Middle frontal gyrus (tissue), 1 donor: ENCODE results near the gene RELB.

Experiments
- DNase-seq: peaks from one replicate; pipeline ENCODE4 v3.0.0-alpha.2; 2015; ENCODE audit warnings: low spot score; ENCODE audit errors: extremely low spot score

Gene RELB

DNA sequence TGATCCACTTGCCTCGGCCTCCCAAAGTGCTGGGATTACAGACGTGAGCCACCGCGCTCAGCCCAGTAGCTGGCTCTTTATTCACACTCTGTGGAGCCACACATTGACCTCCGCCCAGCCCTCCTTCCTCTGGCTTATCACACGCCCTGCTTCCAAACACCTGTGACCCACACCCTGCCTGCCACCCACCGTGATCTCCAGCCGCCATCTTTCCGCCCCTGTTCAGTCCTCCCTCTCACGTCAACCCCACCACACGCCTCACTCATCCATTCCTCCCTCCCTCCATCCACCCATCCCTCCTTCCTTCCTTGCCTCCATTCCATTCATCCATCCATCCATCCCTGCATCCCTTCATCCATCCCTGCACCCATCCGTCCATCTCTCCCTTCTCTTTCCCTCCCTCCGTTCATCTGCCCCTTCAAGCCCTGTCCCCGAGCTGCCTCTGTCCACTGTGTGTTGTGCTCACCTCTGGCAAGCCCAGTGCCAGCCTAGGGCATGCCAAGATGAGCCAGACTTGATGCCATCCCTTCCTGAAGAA, 57.4 kb downstream of the RELB start:
- no peak for DNase-seq

DNA sequence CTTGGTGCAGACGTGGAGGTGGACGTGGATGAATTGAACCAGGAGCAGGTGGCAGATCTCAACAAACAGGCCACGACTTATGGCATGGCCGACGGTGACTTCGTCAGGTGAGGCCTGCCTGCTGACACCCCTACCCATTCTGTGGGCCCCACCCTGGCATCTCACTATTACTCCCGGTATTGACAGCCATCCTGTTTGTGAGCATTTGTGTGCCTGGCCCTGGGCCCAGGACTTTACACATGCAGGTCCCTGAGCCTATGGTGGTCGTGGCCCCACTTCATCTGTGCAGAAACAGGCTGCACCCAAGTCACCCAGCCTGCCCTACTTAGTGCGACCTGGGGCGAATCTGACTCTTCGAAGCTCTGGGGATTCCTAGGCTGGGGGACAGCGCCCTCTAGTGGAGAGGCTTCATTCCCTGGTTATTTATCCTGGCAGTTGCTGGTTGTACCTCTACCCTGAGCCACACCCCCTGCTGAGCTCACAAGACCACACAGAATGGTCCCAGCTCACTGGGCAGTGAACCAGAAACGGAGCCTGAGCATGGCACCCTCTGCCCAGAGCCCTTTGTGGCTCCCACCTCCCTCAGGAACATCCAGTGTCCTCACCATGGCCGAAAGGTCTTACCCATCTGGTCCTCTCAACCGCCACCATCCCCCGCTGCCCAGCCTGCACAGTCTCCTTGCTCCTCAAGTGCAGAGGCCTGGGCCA, 58.1 kb downstream of the RELB start:
- DNase-seq, result no peak

DNA sequence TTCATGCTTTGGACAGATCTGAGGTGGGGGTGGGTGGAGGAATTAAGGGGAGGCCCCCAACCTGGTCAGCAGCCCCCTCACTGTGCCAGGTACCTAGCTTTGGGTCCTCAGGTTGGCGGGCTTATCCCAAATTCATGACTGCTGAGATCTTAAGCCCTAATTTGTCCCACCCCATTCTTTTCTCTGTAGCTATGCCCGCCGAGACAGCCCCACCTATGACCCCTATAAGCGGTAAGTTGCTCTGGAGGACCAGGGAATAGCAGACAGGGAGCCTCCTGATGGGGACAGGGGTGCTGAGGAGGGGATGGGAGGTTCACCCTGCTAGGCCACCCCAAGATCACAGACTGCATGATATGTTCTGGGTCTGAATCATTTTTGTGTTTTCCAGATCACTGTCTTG, 60.7 kb downstream of the RELB start:
- no peak for DNase-seq

DNA sequence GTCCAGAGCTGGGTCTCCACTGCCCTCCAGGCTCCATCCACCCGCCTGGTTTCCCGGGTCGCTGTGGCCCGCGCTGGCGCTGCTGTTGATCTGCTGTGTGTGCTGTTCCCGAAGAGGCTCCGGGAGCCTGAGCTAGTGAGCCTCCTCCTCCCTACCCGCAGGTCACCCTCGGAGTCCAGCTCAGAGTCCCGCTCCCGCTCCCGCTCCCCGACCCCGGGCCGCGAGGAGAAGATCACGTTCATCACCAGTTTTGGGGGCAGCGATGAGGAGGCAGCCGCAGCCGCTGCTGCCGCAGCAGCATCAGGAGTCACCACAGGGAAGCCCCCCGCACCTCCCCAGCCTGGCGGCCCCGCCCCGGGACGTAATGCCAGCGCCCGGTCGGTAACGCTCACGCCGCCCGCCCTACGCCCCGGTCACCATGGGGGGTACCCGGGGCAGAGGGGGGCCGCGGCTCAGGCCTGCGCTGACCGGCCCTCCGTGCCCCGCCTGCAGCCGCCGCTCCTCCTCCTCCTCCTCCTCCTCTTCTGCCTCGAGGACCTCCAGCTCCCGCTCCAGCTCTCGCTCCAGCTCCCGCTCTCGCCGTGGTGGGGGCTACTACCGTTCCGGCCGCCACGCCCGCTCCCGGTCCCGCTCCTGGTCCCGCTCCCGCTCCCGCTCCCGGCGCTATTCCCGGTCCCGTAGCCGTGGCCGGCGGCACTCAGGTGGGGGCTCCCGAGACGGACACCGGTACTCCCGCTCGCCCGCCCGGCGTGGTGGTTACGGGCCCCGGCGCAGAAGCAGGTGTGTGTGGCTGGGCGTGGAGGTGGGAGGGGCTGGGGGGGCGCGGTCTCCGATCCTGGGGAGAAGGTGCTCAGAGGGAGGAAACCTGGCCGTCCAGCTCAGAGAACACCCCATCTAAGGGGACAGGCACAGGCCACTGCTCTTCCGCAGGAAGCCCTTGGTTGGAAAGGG, 62.9 kb downstream of the RELB start:
- no peak for DNase-seq

DNA sequence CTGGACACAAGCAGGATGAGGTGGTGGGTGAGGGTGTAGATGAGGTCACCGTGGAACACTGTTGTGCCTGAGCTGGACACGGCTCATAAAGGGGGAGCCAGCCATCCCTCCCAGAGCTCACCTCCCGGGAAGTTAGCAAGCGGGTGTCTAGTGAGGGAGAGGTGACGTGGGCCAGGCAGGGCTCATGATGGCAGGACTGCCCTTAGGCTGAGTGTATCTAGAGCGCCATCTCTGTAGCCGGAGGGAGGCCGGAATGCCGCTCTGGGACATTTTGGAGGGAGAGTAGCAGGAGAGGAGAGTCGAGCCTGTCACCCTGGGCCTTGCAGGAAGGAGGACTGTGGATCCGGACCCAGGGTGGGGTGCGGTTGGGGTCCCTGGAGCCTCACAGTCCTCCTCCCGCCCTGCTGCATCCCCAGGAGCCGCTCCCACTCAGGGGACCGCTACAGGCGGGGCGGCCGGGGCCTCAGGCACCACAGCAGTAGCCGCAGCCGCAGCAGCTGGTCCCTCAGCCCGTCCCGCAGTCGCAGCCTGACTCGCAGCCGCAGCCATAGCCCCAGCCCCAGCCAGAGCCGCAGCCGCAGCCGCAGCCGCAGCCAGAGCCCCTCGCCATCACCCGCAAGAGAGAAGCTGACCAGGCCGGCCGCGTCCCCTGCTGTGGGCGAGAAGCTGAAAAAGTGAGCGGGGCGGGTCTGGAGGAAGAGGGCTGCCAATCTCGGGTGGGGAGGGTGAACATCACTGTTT, 65.8 kb downstream of the RELB start:
- no peak for DNase-seq

DNA sequence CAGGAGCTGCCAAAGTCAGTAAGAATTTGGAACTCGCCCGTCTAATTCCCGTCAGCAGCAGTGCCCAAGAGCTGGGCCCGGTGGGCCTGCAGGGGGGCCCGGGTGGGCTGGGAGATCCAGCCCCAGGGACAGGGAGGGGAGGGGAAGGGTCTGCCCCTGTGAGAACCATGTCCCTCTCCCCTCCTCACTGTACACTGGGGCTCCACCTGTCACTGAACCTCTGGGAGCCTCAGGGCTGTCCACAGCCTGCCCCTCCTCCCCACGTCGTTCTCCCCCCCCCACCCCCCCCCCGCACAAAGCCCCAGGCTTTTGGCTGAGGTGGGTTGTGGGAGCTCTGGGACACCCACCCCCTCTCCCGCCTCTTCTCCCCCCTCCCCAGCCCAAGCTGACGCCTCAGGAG, 66.8 kb downstream of the RELB start:
- DNase-seq, result no peak

DNA sequence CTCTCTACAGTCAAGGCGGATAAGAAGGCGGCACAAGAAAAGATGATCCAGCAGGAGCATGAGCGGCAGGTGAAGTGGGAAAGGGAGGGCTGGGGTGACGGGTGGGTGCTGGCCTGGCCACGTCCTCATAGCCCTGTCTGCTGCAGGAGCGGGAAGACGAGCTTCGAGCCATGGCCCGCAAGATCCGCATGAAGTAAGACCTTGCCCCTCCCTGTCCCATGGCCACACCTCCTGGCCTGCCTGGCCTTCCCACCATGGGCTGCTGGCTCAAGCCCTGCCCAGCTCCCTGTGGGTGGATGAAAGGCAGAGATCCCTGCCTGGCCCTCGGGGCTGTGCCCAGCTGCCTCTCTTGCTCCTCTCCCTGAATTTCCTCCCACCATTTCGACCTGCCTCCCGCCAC, 67.8 kb downstream of the RELB start:
- DNase-seq, result no peak

DNA sequence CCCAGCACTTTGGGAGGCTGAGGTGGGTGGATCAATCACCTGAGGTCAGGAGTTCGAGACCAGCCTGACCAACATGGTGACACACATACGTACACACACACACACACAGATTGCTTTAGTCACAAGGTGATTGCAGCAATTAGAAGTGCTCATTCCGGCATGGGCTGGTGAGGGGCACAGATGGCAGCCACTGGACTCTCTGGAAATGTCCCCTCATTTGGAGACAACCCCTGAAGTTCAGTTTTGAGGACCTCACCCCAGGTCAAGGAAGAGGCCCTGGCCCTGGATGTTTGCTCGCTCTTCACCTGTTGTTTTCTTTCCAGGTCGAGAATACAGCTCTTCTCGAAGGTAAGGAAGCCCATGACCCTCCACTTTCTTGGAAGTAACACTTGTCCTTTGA, 69.0 kb downstream of the RELB start:
- DNase-seq, result no peak

DNA sequence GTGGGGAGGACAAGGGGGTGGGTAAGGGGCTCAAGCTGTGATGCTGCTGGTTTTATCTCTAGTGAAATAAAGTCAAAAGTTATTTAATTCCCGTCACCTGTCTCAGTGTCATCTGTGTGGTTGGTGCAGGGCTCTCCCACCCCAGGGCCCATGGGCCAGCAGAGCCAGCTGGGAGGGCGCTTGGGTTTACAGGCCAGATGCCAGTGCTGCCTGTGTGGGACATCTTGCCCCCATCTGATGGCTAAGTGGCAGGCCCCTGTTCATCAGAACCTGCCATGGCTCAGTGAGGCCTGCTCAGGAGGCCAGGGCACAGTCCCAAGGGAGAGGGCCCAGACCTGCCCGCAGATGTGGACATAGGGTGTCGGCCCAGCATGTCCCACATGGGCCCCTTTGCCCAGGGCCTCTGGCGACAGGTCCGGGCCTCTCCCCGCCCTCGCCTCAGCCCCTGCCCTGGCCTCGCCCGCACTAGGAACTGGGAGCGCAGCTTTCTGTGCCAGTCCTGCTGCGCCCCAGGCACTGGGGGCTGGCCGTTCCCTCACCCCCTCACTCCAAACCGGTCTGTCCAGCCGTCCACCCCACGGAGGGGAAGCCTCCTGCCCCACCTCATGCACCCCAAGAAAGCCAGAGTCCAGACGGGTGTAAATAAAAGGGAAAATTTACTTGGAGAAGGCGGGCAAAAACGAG, 69.7 kb downstream of the RELB start:
- DNase-seq, result no peak

DNA sequence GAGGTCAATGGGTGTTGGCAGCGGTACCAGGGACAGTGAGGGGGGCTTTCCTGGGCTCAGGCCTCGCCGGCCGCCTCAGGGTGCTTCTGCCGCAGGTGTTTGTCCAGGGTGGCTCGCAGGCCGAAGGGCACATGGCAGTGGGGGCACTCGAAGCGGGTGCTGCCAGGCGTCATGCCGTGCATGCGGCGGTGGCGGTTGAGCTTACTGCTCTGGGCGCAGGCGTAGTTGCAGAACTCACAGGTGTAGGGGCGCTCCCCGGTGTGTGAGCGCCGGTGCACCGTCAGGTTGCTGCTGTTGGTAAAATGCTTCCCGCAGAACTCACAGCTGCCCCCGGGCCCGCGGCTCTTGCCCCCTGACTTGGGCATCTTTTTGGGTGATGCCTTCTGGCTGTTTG, 70.3 kb downstream of the RELB start:
- DNase-seq, result no peak

DNA sequence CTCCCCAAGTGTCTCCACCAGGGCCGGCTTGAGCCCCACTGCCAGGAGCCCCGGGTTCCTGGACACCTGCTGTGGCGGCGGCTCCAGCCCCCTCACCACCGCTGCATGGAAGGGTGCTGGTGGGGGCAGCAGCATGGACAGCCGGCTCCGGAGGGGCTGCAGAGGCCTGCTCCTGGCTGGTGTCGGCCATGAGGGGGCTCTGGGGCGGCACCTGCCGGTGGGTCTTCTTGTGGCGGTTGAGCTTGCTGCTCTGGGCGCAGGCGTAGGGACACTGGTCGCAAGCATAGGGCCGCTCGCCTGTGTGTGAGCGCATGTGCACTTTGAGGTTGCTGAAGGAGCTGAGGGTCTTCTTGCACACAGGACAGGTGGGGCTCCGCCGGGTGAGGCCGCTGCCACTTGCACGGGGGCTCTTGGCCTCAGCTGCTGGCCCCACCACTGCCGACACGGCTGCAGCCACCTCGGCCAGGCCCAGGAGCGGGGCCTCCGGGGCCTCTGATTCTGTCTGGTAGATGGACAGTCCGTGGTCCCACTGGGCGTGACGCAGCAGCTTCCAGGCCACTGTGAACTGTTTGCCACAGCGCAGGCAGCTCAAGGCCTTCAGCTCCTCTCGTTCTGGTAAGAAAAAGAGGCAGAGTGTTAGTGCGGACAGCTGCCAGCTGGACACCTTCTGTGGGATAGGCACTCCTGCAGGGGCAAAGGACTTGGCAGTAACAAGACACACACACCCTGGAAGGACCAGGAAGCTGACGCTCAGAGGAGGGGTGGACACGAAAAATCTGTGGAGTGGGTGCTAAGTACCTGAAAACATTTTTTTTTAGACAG, 70.9 kb downstream of the RELB start:
- no peak for DNase-seq

DNA sequence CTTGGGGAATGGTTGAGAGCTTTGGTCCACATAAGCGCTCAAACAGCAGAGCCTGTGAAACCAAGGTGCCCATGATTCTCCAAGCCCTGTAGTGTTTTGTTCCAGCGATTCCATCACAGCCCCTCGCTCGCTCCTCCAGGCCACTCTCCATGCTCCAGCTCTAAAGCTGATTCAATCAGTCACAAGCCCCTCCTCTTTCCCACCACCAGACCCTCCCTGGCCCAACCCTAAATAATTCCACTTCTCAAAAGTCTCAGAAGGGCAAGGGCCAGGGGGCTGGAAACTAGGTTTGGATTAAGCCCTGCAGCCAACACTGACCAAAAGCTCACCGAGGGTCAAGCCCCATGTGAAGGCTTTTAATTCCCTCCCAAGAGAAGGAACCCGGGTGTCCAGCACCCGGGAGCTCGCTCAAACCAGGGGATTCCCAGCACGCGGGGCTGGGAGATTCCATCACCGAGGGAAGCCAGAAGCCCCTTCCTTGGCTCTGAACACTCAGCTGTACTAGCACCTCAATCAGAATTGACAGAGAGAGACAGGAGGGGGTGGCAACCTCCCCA, 73.6 kb downstream of the RELB start:
- no peak for DNase-seq

DNA sequence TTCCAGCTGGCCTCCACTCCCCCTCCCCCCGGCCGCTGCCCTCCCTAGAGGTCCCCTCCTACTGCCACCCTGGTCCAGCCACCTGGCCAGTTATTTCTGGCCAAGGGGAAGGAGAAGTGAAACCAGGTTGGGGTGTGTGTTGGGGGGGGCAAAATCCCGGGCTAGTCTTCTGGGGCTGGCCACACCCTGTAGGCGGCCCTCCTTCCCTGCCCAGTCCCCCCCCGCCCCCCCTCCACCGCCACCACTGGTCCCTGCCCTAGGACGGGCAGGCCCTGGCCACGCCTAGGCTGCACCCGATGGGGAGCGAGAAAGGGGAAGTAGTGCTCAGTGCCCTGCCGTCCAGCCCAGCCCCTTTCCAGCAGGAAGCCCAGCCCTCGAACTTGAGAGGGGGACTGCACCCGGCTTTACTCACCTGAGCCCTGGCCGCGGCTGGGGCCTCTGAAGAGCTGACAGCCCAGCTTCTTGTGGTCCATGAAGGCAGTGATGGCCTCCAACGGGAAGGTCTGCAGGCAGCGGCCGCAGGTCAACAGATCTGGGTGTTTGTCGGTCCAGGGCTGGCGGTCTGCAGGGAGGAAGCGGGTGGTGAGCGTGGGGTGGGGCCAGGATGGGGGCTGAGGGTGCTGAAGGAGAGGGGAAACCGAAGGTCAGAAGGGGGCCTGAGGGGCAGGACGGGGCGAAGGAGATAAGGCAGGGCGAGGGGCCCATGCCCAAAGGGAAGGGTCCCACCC, 74.2 kb downstream of the RELB start:
- no peak for DNase-seq

DNA sequence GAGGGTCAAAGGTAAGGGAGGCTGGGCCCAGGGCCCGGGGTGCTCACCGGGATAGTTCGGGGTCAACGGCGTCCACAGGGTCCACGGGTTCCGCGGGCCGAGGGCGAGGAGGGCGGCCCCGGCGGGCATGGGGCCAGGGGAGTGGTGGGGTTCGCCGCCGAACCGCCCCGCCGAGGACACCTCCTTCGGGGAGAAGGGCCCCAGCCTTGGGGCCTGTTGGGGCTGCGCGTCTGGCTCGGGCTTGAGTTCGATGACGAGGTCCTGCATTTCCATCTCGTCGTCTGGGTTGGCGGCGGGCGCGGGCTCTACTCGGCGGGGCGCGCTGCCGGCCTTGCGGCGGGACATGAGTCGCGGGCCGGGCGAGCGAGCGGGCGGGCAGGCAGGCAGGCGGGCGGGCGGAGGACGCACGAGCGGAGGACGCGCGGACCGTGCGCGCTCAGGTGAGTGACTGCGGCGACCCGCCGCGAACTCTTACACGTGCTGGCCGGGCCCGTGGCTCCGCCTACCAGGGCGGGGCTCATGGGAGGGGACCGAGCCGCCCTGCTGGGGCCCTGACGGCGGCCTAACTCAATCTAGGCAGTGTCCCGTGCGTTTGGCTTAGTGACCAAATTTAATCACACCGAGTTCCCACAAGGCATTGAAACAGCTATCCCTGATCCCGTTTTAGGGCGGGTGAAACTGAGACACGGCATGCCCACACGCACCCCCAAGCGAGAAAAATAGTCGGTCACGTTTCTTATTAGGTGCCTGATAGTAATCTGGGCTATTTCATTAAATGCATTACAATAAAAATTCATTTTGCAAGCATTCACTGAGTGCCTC, 75.0 kb downstream of the RELB start, which contains the start of gene ZNF296:
Gene ZNF296 (minus strand): TSS at position 450 of the 822 bp plus-strand sequence. CDS start 105 bp downstream, at position 345.
- DNase-seq, result no peak

DNA sequence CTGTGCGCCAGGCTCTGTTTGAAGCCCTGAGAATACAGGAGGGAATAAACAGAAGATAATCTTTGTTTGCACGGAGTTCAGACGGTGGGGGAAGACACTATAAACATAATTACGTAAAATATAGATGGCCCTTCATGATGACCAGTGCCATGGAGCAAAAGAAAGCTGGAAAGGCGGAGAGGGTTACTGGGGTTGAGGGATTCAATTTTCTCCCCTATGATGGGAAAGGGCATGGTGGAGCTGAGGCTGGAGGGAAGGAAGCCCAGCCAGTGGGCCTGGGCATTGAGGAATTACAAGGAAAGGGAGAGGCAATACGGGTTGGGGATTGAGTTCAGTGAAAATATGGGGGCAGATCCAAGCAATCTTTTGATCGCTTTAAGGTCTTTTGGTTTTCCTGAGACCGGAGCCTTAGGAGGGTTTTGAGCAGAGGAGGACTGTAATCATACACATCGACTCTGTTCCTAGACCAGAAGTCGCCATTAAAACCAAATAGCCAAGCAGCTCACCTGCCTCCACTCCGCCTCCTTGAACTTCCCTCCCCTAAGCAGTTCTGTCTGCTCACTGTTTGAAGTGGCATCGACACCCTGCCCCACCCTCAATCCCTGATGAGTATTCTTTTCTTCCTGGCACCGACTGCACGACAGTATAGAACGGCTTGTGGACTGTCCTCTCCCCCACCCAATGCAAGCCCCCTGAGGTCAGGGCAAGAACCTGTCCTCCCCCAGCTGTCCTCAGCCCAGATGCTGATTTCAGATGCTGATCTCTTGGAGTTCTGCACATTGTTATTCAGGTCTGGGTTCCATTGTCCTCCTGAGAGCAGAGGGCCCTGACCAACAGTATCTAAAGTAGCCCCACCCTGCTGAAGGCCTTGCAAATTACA, 75.8 kb downstream of the RELB start:
- no peak for DNase-seq

DNA sequence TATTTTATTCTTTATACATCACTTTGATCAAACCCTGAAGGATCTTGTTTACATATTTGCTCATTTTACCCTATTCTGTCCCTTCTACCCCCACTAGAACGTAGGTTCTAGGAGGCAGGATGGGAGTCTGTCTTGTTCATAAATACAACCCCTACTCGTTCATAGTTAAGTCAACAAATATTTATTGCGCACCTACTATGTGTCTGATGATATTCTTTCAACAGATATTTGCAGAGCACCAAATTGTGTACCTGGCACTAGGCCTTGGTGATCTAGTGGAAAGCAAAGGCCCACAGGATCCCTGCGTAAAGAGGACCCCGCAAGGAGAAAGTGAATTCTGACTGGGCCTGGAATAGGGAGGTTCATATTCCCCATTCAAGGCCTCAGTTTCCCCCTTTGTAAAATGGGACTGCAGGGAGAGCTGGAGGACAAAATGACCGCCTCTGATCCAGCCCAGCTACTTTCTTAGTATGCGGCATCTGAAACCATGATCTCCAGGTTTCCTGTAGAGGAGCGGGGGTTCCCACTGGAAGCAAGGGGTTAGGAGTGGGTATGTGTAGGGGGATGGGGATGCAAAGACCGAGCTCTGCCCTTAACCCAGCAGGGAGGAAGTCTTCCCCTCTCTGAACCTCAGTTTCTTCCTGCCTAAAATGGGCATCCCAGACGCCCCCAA, 77.3 kb downstream of the RELB start:
- no peak for DNase-seq
